Fibroblast of lung (primary cell): Measurements from ENCODE around the gene HMGCS2. TPM values are rescaled to one million over a fixed set of nuclear protein-coding genes. Genes with fewer than 3 reads are reported as not detected.

ENCODE experiments used
- DNase-seq, 2 donors: peaks; one replicate each; pipeline versions ENCODE4 v3.0.0 to v3.0.0-alpha.2; 2010; ENCODE audit warnings: low read depth in 2 of 2
- H2AFZ ChIP-seq: 2 replicates; pipeline ENCODE4 v1.5.1; 2012; ENCODE audit warnings: low read length, control low read depth, inconsistent platforms
- H3K27ac ChIP-seq: 2 replicates; pipeline ENCODE4 v1.5.1; 2011; ENCODE audit warnings: low read length, control low read depth; ENCODE audit not compliant: insufficient read depth
- H3K27me3 ChIP-seq: 2 replicates; pipeline ENCODE4 v1.5.1; 2011; ENCODE audit warnings: mild to moderate bottlenecking, low read length; ENCODE audit not compliant: control insufficient read depth, insufficient read depth
- H3K36me3 ChIP-seq: 2 replicates; pipeline ENCODE4 v1.5.1; 2011; ENCODE audit warnings: low read length; ENCODE audit not compliant: control insufficient read depth, insufficient read depth
- H3K4me1 ChIP-seq: 2 replicates; pipeline ENCODE4 v1.5.1; 2011; ENCODE audit warnings: low read length; ENCODE audit not compliant: control insufficient read depth, insufficient read depth; ENCODE audit errors: extremely low read depth
- H3K4me2 ChIP-seq: 2 replicates; pipeline ENCODE4 v1.5.1; 2011; ENCODE audit warnings: low read length, control low read depth; ENCODE audit not compliant: insufficient read depth; ENCODE audit errors: extremely low read depth
- H3K4me3 ChIP-seq, 4 experiments: fragments of 200-600 bp in 1 of 4; sonication (generic) in 1 of 4; replicated peaks in 1 of 4; 2 replicates each; pipeline ENCODE4 v1.5.1; 2011 to 2016; ENCODE audit warnings: low read length in 4 of 4, low read depth in 3 of 4, mild to moderate bottlenecking in 3 of 4, control low read depth in 2 of 4, inconsistent platforms in 1 of 4, mixed read lengths in 1 of 4; ENCODE audit not compliant: insufficient read depth in 1 of 4; ENCODE audit errors: control extremely low read depth in 1 of 4
- H3K79me2 ChIP-seq: 2 replicates; pipeline ENCODE4 v1.5.1; 2012; ENCODE audit warnings: mild to moderate bottlenecking, low read length, inconsistent platforms; ENCODE audit not compliant: control insufficient read depth, insufficient read depth
- H3K9ac ChIP-seq: 2 replicates; pipeline ENCODE4 v1.5.1; 2011; ENCODE audit warnings: mild to moderate bottlenecking, low read length, control low read depth; ENCODE audit not compliant: insufficient read depth
- H3K9me3 ChIP-seq: 2 replicates; pipeline ENCODE4 v1.5.1; 2012; ENCODE audit warnings: low read depth, low read length; ENCODE audit not compliant: control insufficient read depth, insufficient read depth
- H4K20me1 ChIP-seq: 2 replicates; pipeline ENCODE4 v1.5.1; 2011; ENCODE audit warnings: low read length; ENCODE audit not compliant: control insufficient read depth, insufficient read depth; ENCODE audit errors: extremely low read depth
- EZH2 ChIP-seq: IDR thresholded peaks from 2 replicates; pipeline ENCODE4 v1.5.1; 2012; ENCODE audit warnings: low read length, control low read depth, mild to moderate bottlenecking; ENCODE audit errors: missing control alignments
- polyA plus RNA-seq, 2 donors: library from polyadenylated mRNA; depleted of rRNA in 1 of 2; stranded (reverse) in 1 of 2; unstranded in 1 of 2; fragments of >200 nt; gene quantifications; 2 replicates each; pipeline ENCODE4 v1.2.1, GENCODE V29; 2011 to 2012; ENCODE audit warnings: missing spikeins in 1 of 2
- total RNA-seq: library from RNA; depleted of rRNA; stranded (reverse); fragments of >200 nt; gene quantifications from 2 replicates; pipeline ENCODE4 v1.2.1, GENCODE V29; 2014
- TF ChIP-seq, protein P1 (sequence below), 2 donors: IDR thresholded peaks in 1 of 2; conservative IDR thresholded peaks in 1 of 2; 1 replicate in 1 of 2; 2 replicates in 1 of 2; pipeline ENCODE4 v1.5.1; 2011 to 2012; ENCODE audit warnings: low read length in 2 of 2, control low read depth in 1 of 2, inconsistent platforms in 1 of 2, low read depth in 1 of 2, mild to moderate bottlenecking in 1 of 2

HMGCS2 gene
- total and polyA plus RNA-seq, 2 donors (not counting 1 experiment from before 2014, with no cell fraction given): not detected

GRCh38 chr1:119731741-119732430 is 36.8 kb downstream of the HMGCS2 start:
- Histone ChIP-seq H3K36me3 (peaks cover 6% of the 10 kb centered on the region), H3K9ac (no peak overlapping the region), H2AFZ (no peak overlapping the region), H4K20me1 (no peaks in the 10 kb centered on the region), H3K4me1 (no peaks in the 10 kb centered on the region), H3K79me2 (no peaks in the 10 kb centered on the region), H3K27ac (no peak overlapping the region), H3K27me3 (no peaks in the 10 kb centered on the region), H3K4me2 (no peak overlapping the region), H3K4me3 (no peak overlapping the region), H3K9me3 (no peaks in the 10 kb centered on the region)
- TF ChIP-seq, protein P1, sequence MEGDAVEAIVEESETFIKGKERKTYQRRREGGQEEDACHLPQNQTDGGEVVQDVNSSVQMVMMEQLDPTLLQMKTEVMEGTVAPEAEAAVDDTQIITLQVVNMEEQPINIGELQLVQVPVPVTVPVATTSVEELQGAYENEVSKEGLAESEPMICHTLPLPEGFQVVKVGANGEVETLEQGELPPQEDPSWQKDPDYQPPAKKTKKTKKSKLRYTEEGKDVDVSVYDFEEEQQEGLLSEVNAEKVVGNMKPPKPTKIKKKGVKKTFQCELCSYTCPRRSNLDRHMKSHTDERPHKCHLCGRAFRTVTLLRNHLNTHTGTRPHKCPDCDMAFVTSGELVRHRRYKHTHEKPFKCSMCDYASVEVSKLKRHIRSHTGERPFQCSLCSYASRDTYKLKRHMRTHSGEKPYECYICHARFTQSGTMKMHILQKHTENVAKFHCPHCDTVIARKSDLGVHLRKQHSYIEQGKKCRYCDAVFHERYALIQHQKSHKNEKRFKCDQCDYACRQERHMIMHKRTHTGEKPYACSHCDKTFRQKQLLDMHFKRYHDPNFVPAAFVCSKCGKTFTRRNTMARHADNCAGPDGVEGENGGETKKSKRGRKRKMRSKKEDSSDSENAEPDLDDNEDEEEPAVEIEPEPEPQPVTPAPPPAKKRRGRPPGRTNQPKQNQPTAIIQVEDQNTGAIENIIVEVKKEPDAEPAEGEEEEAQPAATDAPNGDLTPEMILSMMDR (conservative IDR thresholded peaks at IDR 0.05 in 1 of 2, IDR thresholded peaks at IDR 0.05 in 1 of 2; ENCODE audit: low read depth in 1 of 2, low read length in 2 of 2): no peak
- no peak for TF ChIP-seq EZH2
- DNase-seq: no peak

DNA sequence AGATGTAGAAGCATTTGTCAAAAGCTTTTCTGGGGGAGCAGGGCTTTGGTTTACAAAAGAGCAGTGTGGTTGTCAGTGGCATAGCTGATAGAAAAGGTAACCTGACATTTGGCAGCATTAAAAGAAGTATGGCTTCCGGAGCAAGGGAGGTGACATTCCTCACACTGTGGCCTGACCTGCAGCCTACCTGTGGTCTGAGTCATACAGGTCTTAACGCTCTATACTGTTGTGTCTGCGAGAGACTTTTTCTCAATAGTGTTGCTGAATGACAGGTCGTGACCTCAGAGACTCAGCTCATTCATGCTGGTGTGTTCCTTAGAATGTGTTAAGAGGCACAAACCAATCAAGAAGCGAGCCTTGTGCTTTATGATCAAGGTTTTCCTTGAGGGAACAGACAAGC is 37.6 kb downstream of the HMGCS2 start:
- no peak overlapping the region for H3K4me2 ChIP-seq
- peaks cover 5% of the 10 kb centered on the region for H3K36me3 ChIP-seq
- H3K9ac ChIP-seq: no peak overlapping the region
- H3K79me2 ChIP-seq: no peaks in the 10 kb centered on the region
- no peak for DNase-seq
- TF ChIP-seq, protein P1 (conservative IDR thresholded peaks at IDR 0.05 in 1 of 2, IDR thresholded peaks at IDR 0.05 in 1 of 2; ENCODE audit: low read depth in 1 of 2, low read length in 2 of 2): no peak
- TF ChIP-seq EZH2: no peak
- no peaks in the 10 kb centered on the region for H4K20me1 ChIP-seq
- no peak overlapping the region for H3K27ac ChIP-seq
- no peaks in the 10 kb centered on the region for H3K9me3 ChIP-seq
- H3K4me1 ChIP-seq: no peaks in the 10 kb centered on the region
- no peaks in the 10 kb centered on the region for H3K27me3 ChIP-seq
- H3K4me3 ChIP-seq: no peak overlapping the region
- H2AFZ ChIP-seq: no peak overlapping the region

DNA sequence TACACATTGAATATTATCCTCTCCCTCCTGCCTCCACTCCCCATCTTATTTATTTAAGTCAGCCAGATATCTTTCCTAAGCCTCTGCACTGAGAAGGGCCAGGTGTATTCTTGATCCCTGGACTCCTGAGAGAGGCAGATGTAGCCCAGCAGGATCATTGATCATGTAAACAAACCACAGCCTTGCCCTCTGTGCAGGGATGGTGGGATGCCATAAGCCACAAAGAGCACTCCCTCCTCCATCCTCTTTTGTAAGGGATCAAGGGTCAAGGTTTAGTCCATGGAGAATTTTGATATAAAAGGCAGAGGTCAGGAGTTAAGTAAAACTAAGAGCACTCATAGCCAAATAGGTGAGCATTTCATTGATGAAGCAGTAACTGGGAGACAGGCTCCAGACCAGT is 39.7 kb downstream of the HMGCS2 start:
- Histone ChIP-seq H3K4me3 (no peak overlapping the region), H3K4me2 (no peak overlapping the region), H4K20me1 (no peaks in the 10 kb centered on the region), H3K9me3 (no peaks in the 10 kb centered on the region), H3K27me3 (no peaks in the 10 kb centered on the region), H3K9ac (no peak overlapping the region), H2AFZ (no peak overlapping the region), H3K36me3 (peaks cover 9% of the 10 kb centered on the region), H3K4me1 (no peaks in the 10 kb centered on the region), H3K27ac (no peak overlapping the region), H3K79me2 (no peaks in the 10 kb centered on the region)
- TF ChIP-seq EZH2: no peak
- TF ChIP-seq, protein P1 (conservative IDR thresholded peaks at IDR 0.05 in 1 of 2, IDR thresholded peaks at IDR 0.05 in 1 of 2; ENCODE audit: low read depth in 1 of 2, low read length in 2 of 2): no peak
- no peak for DNase-seq
